Ammon's horn (tissue), 1 donor: ENCODE data around the gene ZNF609.
A peak's percentile ranks its signal among the peaks of the same experiment; 100 is the strongest.
"Not testable (repeated sequence)": the region's sequence is repeated elsewhere in the genome, so short reads cannot be mapped to it uniquely, and the experiment has no call there.

Experiments used
- DNase-seq: peaks from one replicate; pipeline ENCODE4 v3.0.0-alpha.2; 2016; ENCODE audit warnings: low spot score

Gene ZNF609

DNA sequence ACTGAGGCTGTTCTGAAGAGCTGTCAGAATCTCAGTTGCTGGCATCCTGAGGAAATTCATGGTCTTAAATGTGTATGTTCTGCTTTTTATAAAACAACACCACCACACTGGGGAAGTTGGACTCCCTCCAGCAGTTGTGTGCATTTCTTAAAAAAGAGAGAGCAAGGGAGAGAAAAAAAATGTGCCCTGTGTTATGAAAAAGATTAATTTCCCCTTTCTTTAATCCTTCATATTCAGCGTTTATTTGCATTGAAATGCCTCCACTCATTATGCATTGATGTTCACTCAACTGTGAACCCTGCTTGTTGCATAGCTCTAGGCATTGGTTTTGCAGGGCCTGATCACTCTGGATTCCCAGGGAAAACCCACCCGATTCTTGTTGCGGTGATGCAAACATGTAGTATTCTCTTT lies 4.4 kb upstream of the ZNF609 start:
- peak; percentile 51 for DNase-seq

DNA sequence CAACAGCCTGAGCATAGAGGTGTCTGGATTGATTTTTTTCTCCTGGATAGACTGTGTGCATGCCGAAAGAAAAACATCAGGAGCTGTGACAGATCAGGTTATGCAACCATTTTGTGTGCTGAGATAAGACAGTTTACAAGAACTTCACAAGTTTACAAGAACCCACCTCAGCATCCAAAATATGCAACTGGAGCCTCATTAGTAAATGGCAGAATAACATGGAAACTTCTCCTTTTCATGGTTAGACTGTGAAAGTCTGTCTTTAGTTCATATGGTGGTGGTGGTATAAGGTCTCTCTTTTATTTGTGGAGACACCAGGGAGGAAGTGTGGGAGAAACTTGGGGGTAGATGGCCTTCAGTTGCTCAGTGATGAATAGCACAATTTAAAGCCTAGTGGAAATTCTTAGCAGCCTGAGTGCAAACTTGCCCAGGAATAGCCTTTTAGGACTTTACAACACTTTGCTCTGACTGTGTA lies 3.7 kb upstream of the ZNF609 start:
- no peak for DNase-seq

DNA sequence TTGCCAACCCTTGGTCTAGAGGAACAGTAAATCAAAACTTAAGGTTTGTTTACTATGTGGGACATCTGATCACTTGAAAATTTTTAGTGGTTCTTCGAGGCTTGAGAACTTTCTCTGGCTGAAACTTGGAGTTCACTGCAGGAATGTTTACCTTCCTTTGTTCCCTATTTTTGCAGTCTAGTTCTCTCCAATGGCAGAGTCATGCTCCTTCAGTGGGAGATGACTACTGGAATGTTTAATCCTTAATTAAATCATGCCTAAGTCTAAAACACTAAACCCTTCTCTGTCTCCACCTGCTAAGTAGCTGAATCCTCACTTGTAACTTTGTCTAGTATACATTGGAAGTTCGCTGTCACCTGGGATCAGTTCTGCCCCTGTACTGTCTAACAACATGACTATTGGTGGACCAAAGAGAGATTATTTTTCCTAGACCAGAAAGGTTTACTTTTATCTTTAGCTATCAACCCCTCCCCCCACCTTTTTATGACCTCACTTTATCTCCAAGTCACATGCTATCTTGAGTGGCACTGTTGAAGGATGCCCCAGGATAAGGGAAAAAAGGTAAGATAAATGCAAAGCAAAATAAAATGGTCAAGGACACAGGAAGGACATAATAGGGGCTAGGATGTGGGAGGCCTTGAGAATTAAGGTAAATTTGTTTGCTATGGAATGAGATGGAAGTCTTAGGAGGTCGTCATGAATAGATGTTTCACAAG lies 1.2 kb upstream of the ZNF609 start:
- no peak for DNase-seq

DNA sequence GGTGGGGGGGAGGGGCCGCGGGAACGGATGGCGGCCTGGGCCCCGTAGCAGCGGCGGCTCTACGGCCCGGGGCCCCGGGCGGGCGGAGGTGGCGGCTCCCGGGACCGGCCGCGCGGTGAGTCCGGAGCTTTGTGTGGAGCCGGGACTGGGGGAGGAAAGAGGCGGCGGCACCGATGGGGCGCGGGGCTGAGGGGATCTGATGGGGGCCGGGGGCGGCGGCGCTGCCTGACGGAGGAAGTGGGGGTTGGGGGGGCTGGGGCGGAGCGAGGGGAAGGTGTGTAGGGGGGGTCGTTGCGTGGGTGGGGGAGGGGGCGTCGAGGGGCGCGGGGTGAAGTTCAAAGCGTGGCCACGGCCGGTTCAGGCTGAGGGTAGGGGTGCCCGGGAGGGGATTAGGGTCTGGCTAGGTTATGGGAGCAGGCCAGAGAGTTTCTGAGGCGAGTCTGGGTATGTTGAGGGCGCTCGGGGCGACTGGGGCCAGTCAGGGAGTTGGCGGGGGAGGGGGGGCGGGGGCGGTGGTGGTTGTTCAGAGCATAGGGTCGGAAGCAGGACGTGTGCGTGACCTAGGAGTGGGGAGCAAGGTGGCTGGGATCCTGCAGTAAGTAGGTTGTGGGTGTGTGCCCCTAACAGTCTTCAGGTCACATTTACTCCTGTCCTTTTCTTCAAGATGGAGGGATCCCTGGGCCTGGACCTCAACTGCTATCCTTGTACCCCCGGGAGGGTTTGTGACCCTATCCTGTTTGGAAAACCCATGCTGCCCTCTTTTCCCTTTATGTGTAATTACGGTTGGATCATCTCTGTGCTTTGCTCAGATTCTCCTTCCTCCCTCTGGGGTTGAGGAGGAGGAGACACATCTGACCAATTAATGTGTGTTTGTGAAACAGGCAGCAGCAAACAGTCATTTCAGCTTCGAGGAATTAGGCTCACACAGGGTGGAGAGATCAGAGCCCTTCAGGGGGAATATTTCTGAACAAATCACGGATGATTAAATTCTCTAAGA lies 644 bp downstream of the ZNF609 start:
- DNase-seq: peak; percentile 84

DNA sequence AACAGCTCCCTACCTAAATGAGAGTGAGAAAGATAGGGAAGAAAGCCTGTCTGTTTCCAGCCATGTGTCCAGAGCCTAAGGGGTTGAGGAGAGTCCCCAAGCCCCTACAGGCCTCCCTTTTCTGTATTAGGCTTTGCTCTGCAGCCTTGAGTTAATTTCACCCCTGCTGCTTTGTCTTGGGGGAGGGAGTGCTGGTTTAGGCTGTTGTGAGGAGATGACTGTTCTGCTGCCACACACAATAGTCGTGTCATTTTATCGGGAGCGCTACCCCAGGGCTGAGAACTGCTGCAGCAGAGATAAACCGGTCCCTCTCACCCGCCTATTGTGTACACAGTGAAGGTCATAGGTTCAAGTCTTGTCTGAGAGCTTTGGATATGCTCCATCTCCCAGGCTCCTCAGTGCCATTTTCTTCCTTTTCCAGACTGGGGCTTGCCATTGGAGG lies 1.4 kb downstream of the ZNF609 start:
- peak; percentile 52 for DNase-seq

DNA sequence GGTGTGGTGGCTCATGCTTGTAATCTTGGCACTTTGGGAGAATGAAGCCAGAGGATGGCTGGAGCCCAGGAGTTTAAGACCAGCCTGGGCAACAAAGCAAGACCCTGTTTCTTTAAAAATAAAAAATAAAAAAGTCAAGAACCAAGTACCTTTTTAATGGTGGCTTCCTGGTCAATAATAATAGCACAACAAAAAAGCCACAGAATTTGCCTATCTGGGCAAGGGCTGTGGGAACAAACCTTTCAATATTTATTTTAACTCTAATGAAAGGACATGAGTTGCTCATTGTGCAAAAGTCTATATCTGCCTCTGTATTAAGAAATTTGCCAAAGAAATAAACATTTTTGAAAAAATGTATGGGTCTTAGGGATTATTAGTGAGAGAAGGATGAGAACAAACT lies 2.1 kb downstream of the ZNF609 start:
- DNase-seq: no peak

DNA sequence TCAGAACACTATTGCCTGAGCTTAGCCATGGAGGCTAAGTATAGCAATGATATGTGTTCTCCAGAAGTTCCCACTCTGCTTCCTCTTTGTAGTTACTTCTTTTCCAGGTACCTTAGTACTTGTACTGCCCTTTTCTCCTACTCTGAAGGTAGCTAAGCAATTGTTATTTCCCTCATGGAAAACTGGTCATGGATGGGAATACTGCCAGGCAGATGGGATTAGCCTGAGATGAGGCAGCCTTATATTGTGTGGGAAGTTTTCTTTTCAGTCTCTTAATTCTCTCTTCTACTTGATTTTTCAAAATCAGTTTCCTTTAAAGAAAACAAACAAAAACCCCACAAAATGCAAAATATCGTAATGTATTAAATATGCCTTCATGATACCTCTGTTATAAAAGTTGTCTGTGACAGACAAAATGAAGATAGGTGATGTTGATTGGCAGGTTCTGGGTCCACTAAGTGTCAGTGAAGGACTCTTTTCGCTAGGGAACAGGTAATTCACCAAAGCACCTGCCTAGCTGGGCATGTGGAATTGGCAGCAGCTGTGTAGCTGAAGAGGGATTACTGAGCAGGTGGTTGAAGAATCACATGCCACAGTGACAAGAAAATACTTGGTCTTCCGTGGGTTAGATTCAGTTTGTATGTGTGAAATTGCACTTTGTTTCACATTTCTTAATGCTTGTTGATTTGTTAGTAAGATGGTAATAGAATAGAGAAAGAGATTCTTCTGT lies 4.1 kb downstream of the ZNF609 start:
- DNase-seq: no peak

DNA sequence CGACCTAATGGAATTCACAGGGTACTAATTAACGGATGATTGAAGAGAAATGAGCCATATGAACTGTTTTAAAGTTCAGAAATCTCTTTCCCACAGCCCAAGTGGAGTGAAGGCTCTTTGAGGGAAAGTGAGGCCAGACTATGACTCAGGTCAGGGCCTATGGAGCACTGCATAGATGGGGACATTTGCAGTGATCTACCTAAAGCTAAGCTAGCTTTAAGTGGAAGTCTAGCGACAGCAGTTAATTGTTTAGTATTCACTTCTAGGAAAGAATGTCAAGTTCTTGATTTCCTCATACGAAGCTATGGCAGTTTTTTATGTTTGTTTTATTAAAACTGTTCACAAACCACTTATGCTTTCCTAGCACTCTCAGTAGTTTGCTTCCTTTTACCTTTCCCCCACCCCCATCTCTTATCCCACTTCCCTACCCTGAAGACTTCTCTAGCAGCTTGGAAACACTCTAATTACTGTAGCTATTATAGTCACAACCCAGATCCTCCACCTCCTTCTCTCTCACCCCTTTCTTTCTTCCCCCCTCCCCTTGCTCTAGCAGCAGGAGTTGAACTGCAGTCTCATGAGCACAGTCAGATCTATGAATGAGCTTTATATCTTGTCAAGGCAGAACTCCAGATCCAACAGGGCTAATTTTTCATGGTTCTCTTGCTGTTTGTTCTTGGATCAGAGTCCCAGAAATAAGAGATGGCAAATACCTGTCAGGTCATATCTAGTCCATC lies 6.2 kb downstream of the ZNF609 start:
- no peak for DNase-seq

DNA sequence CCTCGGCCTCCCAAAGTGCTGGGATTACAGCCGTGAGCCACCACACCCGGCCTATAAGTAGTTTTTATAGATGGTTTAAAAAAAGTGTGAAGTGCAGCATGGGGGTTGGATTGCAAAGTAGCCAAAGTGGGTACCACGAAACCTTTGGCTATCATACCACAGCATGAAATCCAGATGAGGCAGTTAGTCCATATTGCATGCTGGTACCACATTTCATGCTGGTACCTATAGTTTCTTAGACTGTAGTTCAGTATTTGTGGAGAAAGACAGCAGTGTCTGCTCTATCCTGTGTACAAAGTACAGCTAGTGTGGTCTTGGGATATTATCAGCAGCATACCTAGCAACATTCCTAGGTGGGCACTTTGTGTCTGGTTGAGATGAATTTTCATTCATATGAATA lies 11.8 kb downstream of the ZNF609 start:
- DNase-seq: no peak

DNA sequence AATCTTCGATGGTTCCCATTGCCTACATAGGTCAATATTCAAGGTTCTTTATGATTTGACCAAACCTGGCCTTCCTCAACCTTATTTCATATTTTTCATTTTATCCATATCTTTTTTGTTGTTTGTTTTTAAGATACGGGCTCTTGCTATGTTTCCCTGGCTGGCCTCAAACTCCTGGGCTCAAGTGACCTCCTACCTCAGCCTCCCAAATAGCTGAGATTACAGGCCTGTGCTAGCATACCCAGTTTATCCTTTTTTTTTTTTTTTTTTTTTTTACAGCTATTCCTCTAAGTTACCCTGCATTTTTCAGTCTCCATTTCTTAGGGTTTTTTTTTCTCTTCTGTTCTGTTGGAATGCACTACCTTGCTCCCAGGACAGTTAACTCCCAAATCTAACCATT lies 14.5 kb downstream of the ZNF609 start:
- no peak for DNase-seq

DNA sequence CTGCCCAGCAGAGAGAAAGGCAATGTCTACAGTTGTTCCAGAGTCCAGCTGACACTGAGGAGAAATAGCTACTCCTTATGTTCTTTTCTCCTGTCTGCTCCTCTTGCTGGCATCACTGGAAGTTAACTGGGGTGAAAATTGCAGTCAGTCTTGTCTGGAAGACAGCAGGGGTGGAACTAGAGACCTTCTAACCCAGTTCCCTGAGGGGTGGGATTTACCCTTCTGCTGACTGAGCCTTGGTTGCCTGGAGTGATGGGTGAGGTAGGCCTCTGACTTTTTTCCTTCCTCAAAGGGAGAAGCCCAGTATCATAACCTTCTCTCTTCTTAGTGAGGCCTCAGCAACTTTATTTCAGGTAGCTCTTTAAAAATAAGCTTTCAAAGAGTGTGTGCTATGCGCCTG lies 16.2 kb downstream of the ZNF609 start:
- no peak for DNase-seq

DNA sequence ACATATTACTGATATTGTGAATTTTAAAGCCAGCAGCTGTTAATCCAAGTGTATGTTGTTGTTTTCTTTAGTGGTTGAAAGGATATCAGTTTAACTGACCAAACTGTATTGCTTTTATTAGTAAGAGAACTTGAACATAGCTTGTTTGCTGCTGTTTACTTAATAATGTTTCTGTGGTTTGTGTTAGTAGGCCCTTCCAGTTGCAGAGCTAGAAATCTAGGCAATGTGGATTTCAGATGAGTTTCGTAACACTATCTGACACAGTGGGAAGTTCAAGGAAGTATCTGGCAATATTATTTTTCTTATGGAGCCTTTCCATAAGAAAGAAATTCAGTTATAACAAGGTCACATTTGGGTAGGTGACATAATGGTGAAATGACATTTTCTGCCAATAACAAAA lies 18.5 kb downstream of the ZNF609 start:
- DNase-seq: no peak

DNA sequence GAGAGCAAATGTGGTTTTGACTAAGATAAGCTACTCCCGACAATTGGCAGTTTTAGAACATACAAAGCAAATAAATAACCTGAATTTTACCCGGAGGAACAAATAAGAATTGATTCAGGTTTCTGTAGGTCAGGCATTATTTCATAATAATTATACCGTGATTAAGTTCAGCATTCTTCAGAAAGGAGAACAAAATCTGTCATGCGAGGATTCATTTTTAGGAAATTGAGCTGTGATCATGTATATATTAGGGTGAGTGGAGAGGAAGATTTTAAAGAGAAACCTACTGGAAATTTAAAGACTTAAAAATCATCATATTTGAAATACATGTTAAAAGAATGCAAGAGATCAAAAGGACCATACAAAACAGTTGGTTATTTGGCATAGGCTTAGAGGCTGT lies 20.5 kb downstream of the ZNF609 start:
- no peak for DNase-seq

DNA sequence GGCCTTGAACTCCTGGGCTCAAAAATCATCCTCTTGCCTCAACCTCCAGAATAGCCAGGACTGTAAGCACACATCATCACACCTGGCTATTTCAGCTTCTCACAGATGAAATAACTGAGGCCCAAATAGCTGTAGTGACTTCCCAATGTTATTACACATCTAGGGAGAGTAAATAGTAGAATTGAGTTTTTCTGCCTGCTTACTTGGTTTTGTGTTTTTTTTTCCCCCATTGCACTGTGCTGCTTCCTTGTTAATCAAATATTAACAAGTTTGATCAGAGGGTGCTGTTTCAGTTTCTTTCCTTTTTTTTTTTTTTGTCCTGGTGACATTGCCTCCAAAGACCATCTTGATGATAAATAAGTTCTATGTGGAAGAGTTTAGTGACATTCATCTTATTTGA lies 23.4 kb downstream of the ZNF609 start:
- DNase-seq: no peak

DNA sequence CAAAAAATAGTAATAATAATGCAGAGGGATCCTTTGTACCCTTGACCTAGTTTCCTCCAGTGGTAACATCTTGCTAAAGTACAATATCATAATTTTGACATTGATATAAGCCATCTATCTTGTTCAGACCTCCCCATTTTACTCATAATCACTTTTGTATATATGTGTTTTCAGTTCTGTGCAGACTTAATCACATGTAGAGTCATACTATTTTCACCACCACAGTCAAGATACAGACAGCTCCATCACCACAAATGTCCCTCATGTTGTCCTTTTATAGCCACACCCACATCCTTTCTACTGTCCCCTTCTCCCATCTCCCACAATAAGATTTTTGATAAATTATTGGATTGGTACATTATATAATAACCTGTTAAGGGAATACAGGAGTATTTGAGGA lies 25.4 kb downstream of the ZNF609 start:
- DNase-seq: no peak

DNA sequence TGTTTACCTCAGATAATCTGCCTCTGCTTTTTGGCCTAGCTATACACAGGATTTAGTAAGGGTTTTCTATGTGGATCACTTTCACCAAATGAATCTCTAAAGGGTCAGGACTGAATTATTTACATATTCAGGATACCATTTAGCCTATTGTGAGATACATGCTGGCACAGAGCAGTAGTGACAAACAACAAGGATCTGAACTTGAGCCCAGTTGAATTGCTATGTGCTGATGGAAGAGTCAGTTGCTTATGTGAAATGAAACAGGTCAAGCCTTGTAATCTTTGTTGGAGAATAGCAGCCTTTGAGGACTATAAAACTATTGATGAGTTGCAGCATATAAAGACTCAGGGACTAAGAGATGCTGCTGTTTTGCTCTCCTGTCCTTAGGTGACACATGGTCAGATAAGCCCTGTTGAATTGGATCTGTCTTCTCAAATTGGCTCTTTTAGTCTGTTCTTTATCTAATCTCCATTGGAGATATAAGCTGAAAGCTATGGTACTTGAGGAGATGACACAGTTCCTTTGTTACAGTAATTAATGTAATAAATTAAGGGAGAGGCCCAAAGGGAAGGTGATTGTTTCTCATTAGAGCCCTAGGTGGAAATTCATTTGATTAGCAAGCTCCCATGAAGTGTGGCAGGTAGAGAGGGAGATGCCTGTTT lies 30.4 kb downstream of the ZNF609 start:
- DNase-seq: no peak

DNA sequence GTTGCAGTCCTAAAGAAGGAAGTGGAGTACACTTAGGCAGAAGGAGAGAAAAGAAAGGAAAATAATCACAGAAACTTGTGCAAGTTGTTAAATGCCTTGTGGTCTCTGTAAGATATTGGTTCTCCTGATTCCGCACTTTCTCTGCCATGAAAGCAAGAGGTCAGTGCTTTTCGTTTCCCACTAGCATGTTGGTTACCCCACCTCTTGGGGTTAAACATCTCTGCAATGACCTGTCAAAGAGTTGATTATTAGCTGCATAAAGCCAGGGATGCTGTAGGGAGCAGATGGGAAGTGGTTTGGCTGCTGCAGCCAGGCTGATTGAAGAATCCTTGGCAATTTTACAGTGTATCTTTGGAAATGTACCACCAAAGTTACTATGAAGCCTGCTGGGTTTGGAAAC lies 33.3 kb downstream of the ZNF609 start:
- DNase-seq: peak; percentile 20

DNA sequence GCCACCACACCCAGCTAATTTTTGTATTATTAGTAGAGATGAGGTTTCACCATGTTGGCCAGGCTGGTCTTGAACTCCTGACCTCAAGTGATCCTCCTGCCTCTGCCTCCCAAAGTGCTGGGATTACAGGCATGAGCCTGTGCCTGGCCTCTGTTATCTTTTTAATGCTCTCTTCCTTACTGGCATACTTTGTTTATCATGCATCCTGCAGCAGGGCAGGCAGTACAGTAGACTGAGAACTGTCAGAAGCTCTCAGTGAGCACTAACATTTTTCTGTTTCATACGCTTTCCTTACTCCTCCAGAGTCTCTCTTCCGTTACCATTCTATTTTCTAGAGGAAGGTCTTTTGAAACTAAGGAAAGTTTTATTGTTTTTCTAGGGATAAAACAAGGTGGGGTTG lies 35.6 kb downstream of the ZNF609 start:
- not testable (repeated sequence) for DNase-seq

DNA sequence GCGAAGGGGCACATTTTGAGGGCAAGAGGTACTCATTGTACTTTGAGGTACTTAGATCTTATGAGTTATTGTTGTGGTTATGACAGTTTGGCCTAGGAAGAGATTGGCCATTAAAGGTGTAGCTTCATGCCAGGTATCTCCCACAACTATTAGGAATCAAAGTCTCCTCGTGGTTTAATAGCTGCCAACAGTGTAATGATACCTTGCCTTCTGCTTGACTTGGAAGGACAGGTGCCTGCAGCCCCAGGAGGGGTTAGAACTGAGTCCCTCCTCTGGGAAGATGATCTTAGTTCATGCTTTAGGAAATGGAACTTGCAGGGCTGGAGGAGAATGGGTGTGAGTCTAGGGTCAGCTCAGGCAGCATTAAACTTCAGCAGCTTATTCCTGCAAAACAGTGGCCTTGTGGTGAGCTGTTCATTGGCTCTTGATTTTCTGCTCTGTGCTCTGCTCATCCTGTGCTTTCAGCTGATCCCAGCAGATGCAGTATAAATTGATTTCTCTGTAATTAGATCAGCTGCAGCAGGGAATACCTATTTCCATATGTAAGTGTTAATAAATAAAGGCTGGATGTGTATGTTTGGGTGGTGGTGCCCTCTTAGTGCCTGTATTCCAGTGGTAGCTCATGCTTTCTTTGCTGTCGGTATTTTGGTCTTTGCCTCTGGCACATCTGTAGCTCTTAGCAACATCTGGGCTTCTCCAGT lies 40.5 kb downstream of the ZNF609 start:
- no peak for DNase-seq

DNA sequence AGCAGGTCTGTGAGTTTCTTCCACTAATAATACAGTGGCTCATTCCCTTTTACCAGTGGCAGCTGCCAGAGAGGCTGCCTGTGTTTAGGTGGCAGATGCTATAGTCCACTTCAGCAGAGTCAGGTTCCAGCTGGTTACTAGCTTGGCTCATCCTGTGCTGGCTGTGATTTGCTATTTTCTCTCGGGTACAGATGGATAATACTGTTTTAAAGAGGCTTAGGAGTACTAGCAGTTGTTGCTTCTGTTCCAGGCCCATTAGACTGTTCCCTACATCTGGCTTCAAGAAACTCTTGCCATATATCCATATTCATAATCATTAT lies 41.0 kb downstream of the ZNF609 start:
- peak; percentile 11 for DNase-seq

DNA sequence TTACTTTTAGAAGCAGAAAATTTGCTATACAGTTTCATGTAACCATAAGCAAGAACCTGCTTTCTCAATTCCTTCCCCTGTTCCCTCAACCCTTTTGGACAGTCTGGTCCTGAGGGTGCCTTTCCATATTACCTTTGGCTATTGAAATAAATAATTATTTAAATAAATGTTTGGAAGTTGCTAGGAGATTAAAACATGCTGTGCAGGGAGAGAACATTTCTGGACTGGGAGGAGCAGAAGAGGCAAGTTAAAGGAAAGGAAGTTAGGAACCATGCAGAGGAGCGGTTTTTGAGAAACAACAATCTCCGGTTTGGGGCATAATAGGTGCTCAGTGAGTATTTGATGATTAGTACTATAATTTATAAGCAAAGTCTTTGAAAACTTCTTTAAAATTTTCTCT lies 41.8 kb downstream of the ZNF609 start:
- no peak for DNase-seq
